K562 (cell line): ENCODE measurements around the gene SIK3. TPM values are rescaled to one million over a fixed set of nuclear protein-coding genes. Genes with fewer than 3 reads are reported as not detected.
A peak's percentile ranks its signal among the peaks of the same experiment; 100 is the strongest.

ENCODE experiments used
- CHAMP1 ChIP-seq: fragments of 450-650 bp; IDR thresholded peaks from 2 replicates; pipeline ENCODE4 v1.6.1; 2016; ENCODE audit warnings: mild to moderate bottlenecking
- CXXC5 ChIP-seq: fragments of 250-450 bp; sonication (Bioruptor Pico); IDR thresholded peaks from 2 replicates; pipeline ENCODE4 v1.8.0; 2022; ENCODE audit warnings: inconsistent platforms, mild to moderate bottlenecking, moderate library complexity
- FOXJ2 ChIP-seq: fragments of 200-800 bp; sonication (Bioruptor generic); IDR thresholded peaks from 2 replicates; pipeline ENCODE4 v1.6.1; 2016; ENCODE audit warnings: missing genetic modification characterization, missing compliant biosample characterization
- JUND ChIP-seq, 2 experiments: IDR thresholded peaks; 2 replicates in 1 of 2; 3 replicates in 1 of 2; pipeline ENCODE4 v1.6.1; 2011; ENCODE audit warnings: borderline replicate concordance in 2 of 2, low read depth in 2 of 2, low read length in 2 of 2, improper control_type of control experiment in 1 of 2, missing biosample characterization in 1 of 2, missing genetic modification characterization in 1 of 2, missing genetic modification reagents in 1 of 2
- UBTF ChIP-seq, 2 experiments: IDR thresholded peaks; 2 replicates each; pipeline ENCODE4 v1.6.1; 2012; ENCODE audit warnings: improper control_type of control experiment in 2 of 2, low read depth in 2 of 2, low read length in 2 of 2, borderline replicate concordance in 1 of 2
- XRCC3 ChIP-seq: fragments of 450-650 bp; IDR thresholded peaks from 2 replicates; pipeline ENCODE4 v1.6.1; 2017; ENCODE audit warnings: mild to moderate bottlenecking, moderate library complexity
- ZKSCAN8 ChIP-seq: fragments of 200-800 bp; sonication (Bioruptor generic); IDR thresholded peaks from 2 replicates; pipeline ENCODE4 v1.6.1; 2016; ENCODE audit warnings: missing genetic modification characterization, missing compliant biosample characterization
- ZNF24 ChIP-seq: fragments of 450-650 bp; IDR thresholded peaks from 2 replicates; pipeline ENCODE4 v1.6.1; 2016
- polyA plus RNA-seq, 8 experiments: library from polyadenylated mRNA; depleted of rRNA in 4 of 8; stranded (reverse) in 5 of 8; unstranded in 3 of 8; fragments of >200 nt; fragmentation: Nextera tagmentation in 2 of 8; fragmentation: Illumina TruSeq in 1 of 8; extraction: Ambion mirVana in 2 of 8; extraction: Trizol in 1 of 8; gene quantifications; 2 replicates each; pipeline versions ENCODE4 v1.2.1 to v1.2.3, GENCODE V29; 2011 to 2014; ENCODE audit warnings: inconsistent platforms in 1 of 8, missing spikeins in 1 of 8
- total RNA-seq, 7 experiments: library from RNA; depleted of rRNA in 6 of 7; stranded (reverse); fragments of >200 nt in 6 of 7; fragmentation: Illumina TruSeq in 2 of 7; extraction: Trizol in 2 of 7; gene quantifications; 2 replicates each; pipeline versions ENCODE4 v1.2.1 to v1.2.3, GENCODE V29; 2011 to 2021; ENCODE audit warnings: low replicate concordance in 1 of 7
- TF ChIP-seq, protein P1 (sequence below): fragments of 450-650 bp; IDR thresholded peaks from 2 replicates; pipeline ENCODE4 v1.6.1; 2016; ENCODE audit warnings: mild to moderate bottlenecking, moderate library complexity

The SIK3 gene
- total and polyA plus RNA-seq, 9 of the 15 experiments (the other 6 are each of a cell fraction or from before 2014, with no cell fraction given): 1.6 to 21.6 (median 8.0) TPM

GRCh38 chr11:117098269-117099232 lies at the start of gene SIK3 (continued):
- TF ChIP-seq CXXC5 (CRISPR knock-in tag) (peak; percentile 61), UBTF (IDR thresholded peaks at IDR 0.05; ENCODE audit: borderline replicate concordance in 1 of 2, low read depth in 2 of 2, low read length in 2 of 2) (0 out of 4 replicates have a peak, but pooled peaks of 1 of the 2 experiments have one; percentile 0), ZKSCAN8 (CRISPR knock-in tag) (no peak), CHAMP1 (no peak), JUND (IDR thresholded peaks at IDR 0.05; ENCODE audit: borderline replicate concordance, low read depth, low read length) (peak; percentile 83), JUND (tag; IDR thresholded peaks at IDR 0.05; ENCODE audit: borderline replicate concordance, low read depth, low read length) (peak; percentile 51; the same call in 1 of the 3 replicates), ZNF24 (no peak), XRCC3 (no peak), FOXJ2 (tag) (peak; percentile 89)
- TF ChIP-seq, protein P1, sequence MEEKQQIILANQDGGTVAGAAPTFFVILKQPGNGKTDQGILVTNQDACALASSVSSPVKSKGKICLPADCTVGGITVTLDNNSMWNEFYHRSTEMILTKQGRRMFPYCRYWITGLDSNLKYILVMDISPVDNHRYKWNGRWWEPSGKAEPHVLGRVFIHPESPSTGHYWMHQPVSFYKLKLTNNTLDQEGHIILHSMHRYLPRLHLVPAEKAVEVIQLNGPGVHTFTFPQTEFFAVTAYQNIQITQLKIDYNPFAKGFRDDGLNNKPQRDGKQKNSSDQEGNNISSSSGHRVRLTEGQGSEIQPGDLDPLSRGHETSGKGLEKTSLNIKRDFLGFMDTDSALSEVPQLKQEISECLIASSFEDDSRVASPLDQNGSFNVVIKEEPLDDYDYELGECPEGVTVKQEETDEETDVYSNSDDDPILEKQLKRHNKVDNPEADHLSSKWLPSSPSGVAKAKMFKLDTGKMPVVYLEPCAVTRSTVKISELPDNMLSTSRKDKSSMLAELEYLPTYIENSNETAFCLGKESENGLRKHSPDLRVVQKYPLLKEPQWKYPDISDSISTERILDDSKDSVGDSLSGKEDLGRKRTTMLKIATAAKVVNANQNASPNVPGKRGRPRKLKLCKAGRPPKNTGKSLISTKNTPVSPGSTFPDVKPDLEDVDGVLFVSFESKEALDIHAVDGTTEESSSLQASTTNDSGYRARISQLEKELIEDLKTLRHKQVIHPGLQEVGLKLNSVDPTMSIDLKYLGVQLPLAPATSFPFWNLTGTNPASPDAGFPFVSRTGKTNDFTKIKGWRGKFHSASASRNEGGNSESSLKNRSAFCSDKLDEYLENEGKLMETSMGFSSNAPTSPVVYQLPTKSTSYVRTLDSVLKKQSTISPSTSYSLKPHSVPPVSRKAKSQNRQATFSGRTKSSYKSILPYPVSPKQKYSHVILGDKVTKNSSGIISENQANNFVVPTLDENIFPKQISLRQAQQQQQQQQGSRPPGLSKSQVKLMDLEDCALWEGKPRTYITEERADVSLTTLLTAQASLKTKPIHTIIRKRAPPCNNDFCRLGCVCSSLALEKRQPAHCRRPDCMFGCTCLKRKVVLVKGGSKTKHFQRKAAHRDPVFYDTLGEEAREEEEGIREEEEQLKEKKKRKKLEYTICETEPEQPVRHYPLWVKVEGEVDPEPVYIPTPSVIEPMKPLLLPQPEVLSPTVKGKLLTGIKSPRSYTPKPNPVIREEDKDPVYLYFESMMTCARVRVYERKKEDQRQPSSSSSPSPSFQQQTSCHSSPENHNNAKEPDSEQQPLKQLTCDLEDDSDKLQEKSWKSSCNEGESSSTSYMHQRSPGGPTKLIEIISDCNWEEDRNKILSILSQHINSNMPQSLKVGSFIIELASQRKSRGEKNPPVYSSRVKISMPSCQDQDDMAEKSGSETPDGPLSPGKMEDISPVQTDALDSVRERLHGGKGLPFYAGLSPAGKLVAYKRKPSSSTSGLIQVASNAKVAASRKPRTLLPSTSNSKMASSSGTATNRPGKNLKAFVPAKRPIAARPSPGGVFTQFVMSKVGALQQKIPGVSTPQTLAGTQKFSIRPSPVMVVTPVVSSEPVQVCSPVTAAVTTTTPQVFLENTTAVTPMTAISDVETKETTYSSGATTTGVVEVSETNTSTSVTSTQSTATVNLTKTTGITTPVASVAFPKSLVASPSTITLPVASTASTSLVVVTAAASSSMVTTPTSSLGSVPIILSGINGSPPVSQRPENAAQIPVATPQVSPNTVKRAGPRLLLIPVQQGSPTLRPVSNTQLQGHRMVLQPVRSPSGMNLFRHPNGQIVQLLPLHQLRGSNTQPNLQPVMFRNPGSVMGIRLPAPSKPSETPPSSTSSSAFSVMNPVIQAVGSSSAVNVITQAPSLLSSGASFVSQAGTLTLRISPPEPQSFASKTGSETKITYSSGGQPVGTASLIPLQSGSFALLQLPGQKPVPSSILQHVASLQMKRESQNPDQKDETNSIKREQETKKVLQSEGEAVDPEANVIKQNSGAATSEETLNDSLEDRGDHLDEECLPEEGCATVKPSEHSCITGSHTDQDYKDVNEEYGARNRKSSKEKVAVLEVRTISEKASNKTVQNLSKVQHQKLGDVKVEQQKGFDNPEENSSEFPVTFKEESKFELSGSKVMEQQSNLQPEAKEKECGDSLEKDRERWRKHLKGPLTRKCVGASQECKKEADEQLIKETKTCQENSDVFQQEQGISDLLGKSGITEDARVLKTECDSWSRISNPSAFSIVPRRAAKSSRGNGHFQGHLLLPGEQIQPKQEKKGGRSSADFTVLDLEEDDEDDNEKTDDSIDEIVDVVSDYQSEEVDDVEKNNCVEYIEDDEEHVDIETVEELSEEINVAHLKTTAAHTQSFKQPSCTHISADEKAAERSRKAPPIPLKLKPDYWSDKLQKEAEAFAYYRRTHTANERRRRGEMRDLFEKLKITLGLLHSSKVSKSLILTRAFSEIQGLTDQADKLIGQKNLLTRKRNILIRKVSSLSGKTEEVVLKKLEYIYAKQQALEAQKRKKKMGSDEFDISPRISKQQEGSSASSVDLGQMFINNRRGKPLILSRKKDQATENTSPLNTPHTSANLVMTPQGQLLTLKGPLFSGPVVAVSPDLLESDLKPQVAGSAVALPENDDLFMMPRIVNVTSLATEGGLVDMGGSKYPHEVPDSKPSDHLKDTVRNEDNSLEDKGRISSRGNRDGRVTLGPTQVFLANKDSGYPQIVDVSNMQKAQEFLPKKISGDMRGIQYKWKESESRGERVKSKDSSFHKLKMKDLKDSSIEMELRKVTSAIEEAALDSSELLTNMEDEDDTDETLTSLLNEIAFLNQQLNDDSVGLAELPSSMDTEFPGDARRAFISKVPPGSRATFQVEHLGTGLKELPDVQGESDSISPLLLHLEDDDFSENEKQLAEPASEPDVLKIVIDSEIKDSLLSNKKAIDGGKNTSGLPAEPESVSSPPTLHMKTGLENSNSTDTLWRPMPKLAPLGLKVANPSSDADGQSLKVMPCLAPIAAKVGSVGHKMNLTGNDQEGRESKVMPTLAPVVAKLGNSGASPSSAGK: peak; percentile 68
